ENCODE results near the gene ZMYM4.

GRCh38 chr1:35266306-35266705 lies 2.2 kb upstream of the ZMYM4 start:
- TF ChIP-seq CTCF (IDR thresholded peaks at IDR 0.05) (no peak), POLR2A (IDR thresholded peaks at IDR 0.05) (no peak)
